Activated naive CD8-positive, alpha-beta T cell treated with anti-CD3 and anti-CD28 coated beads, Interleukin-2, amount 50 U/mL, for 16 hours (primary cell): ENCODE results near the gene ABCA8.

Experiments
- DNase-seq: peaks from one replicate; pipeline ENCODE4 v3.0.0-alpha.2; 2020; ENCODE audit warnings: low read depth, low spot score

ABCA8 gene

DNA sequence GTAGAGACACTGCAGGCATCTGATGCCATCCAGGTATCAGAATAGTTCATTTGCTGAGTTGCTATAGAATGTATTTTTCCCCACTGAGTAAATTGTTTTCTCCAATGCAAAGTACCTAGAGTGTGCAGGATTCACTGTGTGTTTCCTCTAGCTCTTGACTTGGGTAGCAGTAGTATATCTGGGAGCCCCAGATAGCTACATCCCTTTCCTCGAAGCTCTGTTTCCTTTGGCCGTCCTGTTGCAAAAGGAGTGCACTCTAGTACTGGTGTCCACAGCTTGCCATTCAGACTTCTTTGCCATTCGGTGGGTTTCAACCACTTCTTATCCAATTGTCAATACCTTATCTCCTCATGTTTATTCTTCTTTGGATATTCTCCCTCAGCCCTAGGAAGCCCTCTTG is 12.8 kb downstream of the ABCA8 start:
- DNase-seq = no peak

DNA sequence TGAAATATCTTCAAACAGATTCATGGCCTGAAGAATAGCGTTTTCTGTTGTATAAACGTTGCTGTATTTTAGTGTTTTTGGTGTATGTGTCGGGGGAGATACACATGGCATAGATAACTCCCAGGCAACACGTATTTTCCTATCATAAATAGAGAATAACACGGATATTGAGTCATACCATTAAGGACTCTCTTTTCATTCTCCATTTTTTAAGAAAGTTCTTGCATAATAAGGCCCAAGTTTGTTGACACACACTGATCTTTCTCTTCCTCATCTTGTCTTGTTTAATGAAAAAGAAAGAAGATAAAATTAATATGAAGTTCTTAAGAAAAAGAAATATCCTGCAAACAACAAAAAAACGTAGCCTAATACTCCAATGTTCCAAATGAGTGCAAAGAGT is 13.4 kb downstream of the ABCA8 start:
- no peak for DNase-seq

DNA sequence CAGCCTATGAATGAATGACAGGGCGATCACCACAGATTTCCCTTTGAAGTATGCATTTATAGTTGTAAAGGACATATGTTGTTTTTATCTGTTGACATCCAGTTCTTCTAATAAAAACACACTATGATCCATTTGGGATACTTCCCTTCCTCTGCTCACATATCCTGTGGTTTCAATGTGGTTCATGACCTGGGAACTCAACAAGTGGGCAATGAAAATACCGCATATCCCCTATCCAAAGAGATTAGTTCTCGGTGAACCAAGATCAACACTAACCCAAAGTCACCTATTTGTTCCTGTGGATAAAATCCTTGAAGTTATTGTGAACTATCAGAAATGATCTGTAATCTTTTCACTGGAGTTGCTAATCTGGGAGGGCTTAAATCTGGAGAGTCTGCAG is 16.0 kb downstream of the ABCA8 start:
- DNase-seq = no peak

DNA sequence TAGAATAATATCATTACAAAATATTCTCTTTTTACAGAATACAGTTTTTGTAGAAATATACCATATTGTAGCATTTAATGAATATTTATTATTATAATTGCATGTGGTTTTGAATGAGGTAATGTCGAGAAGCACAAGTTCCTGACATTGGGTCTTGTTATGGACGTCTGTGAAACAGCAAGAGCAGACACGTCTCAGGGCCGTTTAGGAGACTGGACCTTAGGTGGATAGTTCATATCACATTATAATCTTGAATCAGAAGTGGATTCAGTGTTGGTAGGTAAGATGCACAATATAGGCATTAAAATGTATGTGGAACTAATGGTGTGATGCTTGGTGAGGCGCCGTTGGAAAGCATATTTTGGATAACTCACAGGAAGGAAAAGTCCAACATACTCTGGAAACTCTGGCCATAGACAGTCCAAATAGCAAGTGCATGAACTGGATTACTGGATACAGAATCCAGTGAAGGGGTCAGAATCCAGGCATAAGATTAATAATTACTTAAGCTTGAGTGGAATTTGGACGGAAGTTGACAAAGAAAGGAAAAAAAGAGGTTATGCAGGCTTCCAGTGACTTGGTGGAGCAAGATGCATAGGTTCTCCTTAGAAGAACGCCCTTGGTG is 17.2 kb downstream of the ABCA8 start:
- no peak for DNase-seq

DNA sequence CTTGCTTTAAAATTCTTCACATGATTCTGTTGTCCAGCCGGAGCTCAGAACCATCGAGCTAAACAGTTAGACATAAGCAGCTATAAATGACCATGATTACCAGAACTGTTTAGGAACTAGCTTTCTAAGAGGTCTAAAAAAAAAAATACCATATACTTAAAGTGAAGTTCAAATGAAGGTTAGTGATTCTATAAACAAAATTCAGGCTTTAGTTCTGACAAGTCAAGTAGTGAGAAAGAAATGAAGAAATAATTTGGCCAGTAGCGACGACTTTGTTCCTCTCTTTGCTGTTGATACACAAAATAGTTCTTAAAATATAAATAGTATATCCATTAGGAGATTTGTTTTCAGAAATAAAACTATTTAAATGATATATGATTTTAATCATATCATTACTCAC is 27.7 kb downstream of the ABCA8 start:
- no peak for DNase-seq

DNA sequence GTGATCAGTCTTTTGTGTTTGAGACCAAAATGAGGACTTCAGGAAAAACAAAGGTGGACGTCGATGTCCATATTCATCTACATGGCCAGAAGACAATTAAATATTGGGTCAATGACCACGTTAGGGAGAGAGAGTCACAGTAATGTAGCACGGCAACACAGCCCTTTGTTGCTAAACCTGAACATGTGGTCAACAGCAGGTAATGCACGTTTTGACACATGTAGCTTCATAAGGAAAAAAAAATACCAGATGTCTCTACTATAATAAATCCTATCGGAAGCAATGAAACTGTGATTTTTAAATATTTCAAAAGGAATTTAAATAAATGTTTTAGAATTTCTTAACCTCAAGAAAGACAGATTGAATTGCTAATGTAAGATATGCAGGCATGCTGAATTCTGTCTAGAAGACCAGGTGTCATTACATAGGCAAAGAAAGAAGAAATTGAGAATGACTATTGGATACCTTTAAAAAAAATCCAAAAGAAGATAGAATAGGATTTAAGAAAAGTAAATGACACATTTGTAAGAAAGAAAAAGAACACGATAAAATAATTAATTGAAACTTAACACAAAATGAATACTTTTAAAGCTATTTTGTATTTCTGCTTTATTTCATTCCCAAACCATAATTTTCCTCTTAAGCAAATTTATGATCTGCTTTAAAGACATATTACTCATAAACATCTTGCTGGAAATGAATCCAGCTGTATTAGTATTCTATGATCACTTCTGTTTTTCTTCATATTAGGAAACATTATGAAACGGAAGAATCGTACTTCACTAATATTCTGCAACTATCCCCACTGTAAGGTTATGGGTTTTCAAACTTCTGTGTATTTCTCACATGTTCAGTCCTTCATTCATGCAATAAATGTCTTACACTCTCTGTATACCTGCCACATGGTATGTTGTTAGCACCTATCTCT is 30.1 kb downstream of the ABCA8 start:
- no peak for DNase-seq

DNA sequence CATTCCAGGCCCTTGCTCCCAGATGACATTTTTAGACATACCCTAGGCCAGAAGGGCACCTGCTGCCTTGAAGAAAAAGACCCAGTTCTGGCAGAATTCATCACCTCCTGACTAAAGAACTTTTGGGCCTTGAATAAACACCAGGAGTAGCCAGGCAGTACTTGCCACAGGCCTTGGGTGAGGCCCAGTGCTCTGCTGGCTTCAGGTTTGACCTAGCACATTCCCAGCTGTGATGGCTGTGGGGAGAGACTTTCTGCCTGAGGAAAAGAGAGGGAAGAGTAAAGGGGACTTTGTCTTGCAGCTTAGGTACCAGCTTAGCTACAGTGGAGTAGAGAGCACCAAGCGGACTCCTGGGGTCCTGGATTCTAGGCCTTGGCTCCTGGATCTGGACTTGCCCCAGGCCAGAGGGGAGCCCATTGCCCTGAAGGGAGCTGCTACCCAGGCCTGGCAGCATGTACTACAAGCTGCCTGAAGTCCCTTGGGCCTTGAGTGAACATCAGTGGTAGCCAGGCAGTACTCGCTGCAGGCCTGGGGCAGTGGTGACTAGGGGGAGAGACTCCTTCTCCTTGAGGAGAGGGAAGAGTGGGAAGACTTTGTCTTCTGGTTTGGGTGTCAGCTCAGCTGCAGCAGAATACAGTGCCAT is 44.3 kb downstream of the ABCA8 start:
- no peak for DNase-seq

DNA sequence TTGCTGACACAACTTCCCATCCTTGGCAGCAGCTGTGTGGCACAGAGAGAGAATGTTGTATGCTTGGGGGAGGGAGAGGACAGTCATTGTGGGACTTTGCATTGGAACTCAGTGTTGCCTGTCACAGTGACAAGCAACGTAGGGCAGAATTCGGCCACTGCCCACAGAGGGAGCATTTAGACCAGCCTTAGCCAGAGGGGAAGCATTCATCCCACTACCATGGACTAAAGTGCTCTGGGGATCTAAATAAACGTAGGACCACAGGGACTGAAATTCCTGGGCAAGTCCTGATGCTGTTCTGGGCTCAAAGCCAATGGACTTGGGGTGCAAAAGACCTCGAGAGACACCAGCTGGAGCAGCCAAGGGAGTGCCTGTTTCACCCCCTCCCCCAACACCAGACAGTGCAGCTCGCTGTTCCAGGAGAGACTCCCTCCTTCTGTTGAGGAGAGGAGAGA is 44.9 kb downstream of the ABCA8 start:
- DNase-seq = no peak

DNA sequence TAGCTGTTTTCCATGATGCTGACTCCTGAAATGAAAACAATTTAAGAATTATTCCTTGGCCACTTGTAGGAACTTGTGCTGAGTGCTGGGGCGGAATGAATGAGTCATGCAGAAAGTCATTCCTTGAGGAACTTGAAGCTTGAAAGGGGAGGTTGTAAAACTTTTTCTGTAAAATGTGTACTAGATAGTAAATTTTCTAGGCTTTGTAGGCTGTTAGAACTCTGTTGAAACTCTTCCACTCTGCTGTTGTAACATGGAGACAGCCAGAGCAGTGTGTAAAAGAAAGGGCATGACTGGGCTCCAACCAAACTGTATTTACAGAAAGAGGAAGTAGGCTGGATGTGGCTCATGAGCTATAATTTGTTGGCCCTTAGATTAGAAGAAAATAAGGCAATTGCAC is 46.1 kb downstream of the ABCA8 start:
- no peak for DNase-seq

DNA sequence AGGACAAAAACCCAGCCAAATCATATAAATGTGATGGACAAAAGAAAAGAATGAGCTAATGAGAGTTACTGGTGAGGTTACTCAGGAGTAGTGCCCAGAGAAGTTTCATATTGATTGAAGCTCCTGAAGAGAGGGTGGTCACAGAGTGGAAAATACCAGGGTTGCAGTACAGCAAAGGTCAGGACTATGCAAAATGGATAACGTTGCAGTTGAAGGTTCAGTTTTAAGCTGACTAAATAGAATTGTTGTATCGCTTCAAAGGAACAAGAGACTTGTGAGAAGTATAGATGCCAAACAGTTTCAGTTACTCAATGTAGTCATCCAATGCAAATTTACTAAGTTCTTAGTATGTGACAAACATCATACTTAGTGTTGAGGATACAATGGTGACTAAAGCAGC is 47.1 kb downstream of the ABCA8 start:
- no peak for DNase-seq

DNA sequence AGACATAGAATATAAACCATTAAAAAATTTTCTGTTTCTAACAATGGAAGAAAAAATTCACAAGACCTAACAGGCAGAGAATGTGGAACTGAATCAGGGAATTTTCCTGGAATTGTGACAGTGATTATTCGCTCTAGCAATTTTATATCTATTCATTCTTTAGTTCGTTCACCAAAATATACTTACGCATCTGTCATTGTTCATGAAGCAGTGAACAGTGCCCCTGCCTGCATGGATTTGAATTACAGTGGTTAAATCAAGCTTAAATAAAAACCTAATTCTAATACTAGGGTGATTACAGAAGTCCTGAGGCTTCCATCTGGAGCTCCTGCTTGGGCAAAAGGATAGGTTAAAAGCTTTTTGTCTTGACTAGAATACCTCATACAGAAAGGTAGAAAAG is 48.6 kb downstream of the ABCA8 start:
- no peak for DNase-seq

DNA sequence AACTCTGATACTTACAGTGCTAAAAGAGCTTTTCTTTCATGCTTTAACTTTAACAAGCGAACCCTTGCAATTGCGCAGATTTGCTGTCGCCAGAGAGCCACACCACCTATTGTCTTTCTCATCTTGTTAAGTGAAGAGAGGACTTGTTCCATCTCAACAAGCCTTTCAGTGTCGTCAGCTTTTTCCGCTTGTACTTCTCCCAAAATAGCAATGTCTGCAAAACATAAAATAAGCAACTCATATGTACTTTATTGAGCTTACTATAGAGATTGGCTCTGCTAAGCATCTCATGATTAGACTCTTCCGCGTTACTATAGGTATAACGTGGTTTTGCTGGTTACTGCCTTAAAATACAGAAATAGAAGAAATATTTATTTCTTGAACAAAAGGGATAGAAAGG is 51.9 kb downstream of the ABCA8 start:
- DNase-seq = no peak

DNA sequence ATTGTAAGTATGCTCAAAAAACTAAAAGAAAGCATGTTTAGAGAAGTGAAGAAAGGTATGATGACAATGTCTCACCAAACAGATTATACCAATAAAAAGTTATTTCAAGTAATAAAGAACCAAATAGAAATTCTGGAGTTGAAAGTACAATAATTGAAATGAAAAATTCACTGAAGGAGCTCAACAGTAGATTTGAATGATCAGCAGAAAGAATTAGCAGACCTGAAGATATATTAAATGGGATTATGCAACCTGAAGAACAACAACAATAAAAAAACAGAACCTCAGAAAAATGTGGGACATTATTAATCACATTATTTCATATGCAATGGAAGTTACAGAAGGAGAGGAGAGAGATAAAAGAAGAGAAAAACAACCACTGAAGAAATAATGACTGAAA is 57.6 kb downstream of the ABCA8 start:
- DNase-seq = no peak

DNA sequence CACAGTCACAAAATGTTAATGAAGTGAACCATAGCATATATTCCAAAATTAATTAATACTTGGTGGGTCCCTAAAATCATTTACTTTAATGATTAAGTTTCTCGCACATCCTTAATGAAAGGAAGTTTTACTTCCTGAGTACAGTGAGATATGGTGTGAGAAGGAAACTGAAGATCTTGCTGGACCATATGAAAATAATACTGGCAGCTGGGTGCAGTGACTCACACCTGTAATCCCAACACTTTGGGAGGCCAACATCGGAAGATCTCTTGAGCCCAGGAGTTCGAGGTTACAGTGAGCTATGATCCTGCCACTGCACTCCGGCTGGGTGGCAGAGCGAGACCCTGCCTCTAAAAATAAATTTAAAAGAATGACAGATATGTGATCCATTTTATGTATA is 62.5 kb downstream of the ABCA8 start:
- no peak for DNase-seq

DNA sequence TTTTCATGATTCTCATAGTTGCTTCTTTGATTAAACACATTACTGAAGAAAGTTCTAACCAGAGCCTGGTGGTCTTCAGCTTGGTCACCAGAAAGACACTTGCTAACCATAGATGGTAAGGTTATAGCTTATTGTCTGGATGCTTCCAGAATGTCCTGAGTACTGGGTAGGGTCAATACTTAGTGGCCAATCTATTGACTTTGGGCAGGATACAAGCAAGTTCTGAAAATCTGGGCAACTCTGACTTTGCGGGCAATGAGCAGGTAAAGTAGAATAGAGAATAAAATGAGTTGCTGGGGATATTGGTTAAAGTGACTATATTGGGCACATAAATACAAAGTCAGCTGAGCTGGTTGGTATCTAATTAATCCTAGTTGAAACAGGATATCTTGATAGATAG is 63.0 kb downstream of the ABCA8 start:
- no peak for DNase-seq

DNA sequence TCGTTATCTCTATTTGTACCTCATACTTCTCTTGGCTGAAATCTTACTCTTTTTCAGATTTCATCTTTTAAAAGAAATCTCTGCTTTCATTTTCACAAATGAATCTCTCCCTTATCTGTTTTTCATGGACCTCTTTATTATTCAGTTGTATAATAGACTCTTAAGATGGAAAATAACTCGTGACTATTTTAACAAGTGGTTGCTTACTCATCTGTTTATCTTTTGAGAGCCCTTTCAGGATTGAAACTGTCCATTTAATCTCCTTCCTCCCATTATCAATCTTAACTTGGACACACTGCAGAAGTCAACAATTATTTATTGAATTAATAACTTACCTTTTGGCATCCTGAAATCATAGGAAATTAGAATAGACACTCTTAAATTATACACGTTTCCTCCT is 68.8 kb downstream of the ABCA8 start:
- no peak for DNase-seq

DNA sequence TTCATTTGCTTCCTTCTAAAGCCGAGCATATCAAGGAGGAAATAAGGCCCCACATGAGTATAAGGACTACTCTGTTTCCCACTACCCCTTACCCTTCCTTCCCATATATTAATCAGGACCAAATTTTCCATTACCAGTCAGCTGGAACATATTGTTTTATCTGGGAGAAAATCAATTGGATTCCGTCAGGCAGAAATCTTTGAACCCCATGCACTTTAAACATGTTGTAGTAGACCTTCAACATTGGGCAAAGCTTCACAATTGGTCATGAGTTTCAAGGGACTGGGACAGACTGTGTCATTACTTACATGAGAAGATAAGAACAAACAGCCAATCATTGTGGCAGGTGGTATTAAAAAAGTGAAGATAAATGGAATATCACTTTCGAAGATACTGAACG is 70.3 kb downstream of the ABCA8 start:
- DNase-seq = no peak

DNA sequence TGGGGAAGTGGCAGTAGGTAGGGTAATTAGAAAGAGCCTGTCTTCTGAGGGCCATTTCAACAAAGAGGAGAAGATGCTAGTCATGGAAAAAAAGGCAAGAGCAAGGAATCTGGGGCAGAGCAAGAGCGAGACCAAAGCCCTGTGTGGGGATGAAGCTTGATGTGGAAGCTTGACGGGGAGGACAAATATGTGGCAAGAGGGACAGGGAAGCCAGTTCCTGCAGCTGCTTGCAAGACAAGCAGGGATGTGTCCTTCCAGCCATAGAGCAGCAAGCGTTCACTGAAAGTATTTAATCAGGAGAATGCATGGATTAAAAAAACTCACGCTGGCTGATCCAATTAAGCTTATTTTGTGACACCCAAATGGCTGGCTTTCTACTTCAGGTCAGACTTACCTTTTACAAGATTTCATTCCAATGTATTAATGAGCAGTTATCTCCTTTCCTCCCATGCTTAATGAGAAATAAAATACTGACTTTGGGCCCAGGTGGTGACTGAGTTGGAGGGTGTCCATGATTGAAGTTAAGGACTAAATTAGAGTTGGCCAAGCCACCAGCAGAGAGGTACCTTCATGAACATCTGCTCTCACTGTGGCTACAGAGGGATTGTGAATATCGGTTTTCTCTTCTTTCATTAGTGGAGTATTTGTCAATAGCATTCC is 76.8 kb downstream of the ABCA8 start:
- DNase-seq = no peak

DNA sequence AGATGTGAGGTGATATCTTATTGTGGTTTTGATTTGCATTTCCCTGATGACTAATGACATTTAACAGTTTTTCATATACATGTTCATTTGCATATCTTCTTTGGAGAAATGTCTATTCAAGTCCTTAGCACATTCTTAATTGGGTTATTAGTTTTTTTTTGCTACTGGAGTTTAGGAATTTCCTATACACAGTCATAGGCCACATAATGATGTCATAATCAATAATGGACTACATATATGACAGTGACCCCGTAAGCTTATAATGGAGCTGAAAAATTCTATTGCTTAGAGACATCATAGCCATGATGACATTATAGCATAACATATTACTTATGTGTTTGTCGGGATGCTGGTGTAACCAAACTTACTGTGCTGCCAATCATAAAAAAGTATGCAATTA is 83.7 kb downstream of the ABCA8 start:
- no peak for DNase-seq

DNA sequence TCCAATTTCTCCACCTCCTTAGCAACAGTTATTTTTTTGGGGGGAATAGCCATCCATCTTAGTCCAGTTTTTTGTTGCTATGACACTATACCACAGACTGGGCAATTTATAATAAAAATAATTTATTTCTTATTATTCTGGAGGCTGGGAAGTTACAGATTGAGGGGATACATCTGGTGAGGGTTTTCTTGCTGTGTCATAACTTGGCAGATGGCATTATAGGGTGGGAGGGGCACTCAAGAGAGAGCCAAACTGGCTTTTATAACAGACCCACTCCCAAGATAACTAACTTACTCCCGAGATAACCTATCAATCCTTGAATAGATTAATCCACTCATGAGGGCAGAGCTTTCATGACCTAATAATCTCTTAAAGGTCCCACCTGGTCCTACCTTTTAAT is 84.2 kb downstream of the ABCA8 start:
- DNase-seq = no peak

DNA sequence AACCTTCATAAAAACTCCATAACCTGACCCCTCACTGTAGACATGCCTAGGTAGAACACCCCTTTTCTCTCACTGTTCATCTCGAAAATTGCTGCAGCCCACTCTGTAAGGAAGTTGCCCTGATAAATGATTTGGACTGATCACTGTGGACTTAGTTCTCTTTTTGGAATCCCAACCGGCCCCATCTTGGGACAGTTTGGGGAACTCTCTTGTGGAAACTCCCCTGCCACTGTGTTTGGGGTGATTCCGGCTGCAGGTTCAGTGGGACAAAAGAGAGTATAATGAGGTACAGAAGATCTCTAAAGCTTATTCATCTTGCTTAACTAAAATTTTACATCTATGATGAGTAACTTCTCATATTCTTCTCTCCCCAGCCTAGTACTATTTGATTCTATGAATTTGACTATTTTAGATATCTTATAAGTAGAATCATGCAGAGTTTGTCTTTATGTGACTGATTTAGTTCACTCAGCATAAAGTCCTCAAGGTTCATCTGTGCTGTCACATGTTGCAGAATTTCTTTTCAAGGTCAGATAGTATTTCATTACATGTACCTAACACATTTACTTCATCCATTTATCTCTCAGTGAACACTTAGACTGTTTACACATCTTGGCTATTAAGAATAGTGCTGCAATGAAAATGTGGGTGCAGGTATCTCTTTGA is 84.9 kb downstream of the ABCA8 start:
- no peak for DNase-seq

DNA sequence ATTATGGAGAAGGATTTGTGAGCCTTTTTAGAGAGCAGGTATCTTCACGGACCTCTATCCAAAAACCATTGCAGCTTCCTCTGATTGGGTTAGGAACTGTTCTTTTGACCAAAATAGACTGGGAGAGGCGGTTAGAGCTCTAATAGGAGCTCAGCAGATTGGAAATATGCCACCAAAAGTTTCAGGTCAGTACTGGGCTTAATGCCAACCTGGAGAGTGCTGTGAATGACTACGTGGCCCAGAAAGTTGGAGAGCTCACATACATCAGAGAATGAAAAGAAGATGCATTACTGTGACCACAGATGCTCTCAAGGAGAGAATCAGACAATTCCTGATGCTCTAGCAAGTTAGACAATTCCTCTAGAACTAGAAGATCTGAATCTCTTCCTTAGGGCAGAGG is 86.5 kb downstream of the ABCA8 start:
- no peak for DNase-seq
